Duodenal mucosa (tissue), 2 donors: ENCODE results near the gene BCOR.
A peak's percentile ranks its signal among the peaks of the same experiment; 100 is the strongest.

Experiments
- H3K27ac ChIP-seq: one replicate; pipeline ENCODE4 v1.7.0; 2013; ENCODE audit warnings: low read depth, low read length
- H3K27me3 ChIP-seq, 2 donors: one replicate each; pipeline ENCODE4 v1.7.0; 2013; ENCODE audit warnings: low read length in 2 of 2, control low read depth in 1 of 2; ENCODE audit not compliant: insufficient read depth in 2 of 2, control insufficient read depth in 1 of 2
- H3K36me3 ChIP-seq, 2 donors: one replicate each; pipeline ENCODE4 v1.7.0; 2013; ENCODE audit warnings: low read length in 2 of 2, control low read depth in 1 of 2; ENCODE audit not compliant: insufficient read depth in 2 of 2, control insufficient read depth in 1 of 2
- H3K4me1 ChIP-seq, 2 donors: one replicate each; pipeline ENCODE4 v1.7.0; 2013; ENCODE audit warnings: low read length in 2 of 2, control low read depth in 1 of 2; ENCODE audit not compliant: insufficient read depth in 2 of 2, control insufficient read depth in 1 of 2
- H3K4me3 ChIP-seq, 2 donors: one replicate each; pipeline ENCODE4 v1.7.0; 2013; ENCODE audit warnings: low read length in 2 of 2, low read depth in 1 of 2
- H3K9ac ChIP-seq, 2 donors: one replicate each; pipeline ENCODE4 v1.7.0; 2013; ENCODE audit warnings: low read length in 2 of 2, low read depth in 1 of 2
- H3K9me3 ChIP-seq, 2 donors: one replicate each; pipeline ENCODE4 v1.7.0; 2013; ENCODE audit warnings: low read length in 2 of 2, control low read depth in 1 of 2; ENCODE audit not compliant: control insufficient read depth in 1 of 2

Gene BCOR

DNA sequence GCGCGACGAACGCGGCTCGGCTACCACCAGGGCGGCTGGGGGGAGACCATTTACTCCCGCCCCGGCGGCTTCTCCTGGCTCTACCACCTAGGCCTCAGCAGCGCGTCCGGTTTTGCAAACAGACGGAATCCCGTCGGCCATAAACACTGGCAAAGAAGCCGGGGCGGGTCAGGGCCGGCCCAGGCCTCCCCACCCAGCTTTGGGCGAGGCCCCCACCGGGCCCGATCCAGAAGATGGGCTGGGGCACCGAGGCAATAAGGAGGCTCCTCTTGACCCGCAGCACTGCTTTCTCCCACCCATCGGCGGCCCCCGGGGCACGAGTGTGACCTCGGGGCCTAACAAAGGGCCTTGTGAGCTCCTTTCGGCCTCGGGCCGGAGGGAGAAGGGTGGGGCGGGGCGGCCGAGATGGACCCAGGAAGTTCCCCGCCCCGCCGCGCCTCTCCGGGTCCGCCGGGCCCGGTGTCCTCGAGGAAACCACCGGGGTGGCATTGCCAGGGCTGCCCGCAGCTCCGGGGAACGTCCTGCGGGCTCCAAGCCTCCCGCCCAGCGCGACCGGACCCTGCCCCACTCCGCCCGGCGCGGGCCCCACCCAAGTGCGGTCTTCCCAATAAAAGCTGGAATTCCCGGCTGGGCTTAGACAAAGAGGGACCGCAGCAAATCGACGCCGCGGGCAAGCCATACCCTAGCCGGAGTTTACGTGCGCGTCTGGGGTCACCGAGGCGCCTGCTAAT, 5.9 kb downstream of the BCOR start:
- Histone ChIP-seq H3K9me3 (no peaks in the 10 kb centered on the region), H3K9ac (no peak overlapping the region), H3K4me3 (no peak overlapping the region), H3K27ac (no peak overlapping the region), H3K27me3 (no peaks in the 10 kb centered on the region), H3K4me1 (peaks cover 42 to 50% of the 10 kb centered on the region in 2 donors), H3K36me3 (no peaks in the 10 kb centered on the region)

DNA sequence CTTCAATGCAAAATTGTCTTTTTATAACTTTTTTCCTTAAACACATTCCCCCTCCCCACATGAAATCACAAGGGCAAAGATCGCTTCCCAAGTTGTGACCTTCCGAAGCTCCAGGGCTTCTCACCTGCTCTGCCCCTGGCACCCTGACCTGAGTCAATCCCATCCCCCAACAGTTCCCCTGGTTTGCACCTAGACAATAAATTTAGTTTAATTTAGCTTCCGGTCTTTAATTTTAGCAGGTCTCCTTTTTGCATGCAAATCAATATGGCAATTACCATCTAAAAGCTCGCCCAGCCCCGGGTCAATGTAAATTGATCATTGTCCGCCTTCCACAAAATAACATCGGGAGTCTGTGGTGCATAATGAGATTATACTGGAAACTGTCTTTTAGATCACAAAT, 6.8 kb downstream of the BCOR start:
- Histone ChIP-seq H3K9me3 (no peaks in the 10 kb centered on the region), H3K36me3 (no peaks in the 10 kb centered on the region), H3K9ac (no peak overlapping the region), H3K4me3 (peak overlapping the region; percentile 15 to 32), H3K4me1 (peaks cover 42 to 55% of the 10 kb centered on the region in 2 donors), H3K27me3 (no peaks in the 10 kb centered on the region), H3K27ac (no peak overlapping the region)

- Histone ChIP-seq H3K27me3 (no peaks in the 10 kb centered on the region), H3K4me3 (peak overlapping the region; percentile 15 to 48), H3K9ac (no peak overlapping the region), H3K9me3 (no peaks in the 10 kb centered on the region), H3K4me1 (peaks cover 47 to 61% of the 10 kb centered on the region in 2 donors), H3K27ac (no peak overlapping the region), H3K36me3 (no peaks in the 10 kb centered on the region)
Observed at GRCh38 chrX:40090050-40090804, 7.5 kb downstream of the BCOR start.

DNA sequence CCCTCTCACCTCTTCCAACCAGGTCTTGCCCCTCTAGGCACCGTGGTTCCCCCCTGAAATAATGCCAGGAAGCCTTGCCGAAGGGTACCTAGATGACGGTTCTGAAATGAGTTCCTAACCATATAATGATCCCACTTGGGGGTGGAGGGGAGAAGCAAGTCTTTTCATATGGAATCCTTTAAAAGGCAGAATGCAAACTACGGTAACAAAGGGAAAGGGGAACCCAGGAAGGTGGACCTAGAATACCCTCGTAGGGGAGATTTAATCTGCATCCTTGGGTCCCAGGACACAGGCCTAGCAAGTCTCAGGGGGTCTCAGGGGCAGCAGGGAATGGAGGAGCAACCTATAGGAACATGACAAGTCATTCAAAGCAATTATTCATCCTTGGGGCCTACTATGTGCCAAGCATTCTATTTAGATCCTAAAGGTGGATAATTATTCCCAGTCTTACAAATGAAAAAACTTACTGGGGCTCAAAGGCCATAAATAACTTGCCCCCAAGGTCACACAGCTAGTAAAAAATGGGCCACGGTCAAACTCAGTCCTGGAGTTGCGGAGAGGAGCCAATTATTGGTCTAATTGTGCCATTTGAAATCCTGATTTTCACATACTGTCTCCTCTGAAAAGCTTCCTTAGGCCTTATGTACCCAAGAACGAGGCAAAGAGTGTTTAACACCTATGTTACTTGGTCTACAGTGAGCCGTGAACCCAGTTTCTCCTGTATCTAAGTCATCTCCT, 8.8 kb downstream of the BCOR start:
- Histone ChIP-seq H3K4me1 (peaks cover 51 to 71% of the 10 kb centered on the region in 2 donors), H3K27ac (no peak overlapping the region)

DNA sequence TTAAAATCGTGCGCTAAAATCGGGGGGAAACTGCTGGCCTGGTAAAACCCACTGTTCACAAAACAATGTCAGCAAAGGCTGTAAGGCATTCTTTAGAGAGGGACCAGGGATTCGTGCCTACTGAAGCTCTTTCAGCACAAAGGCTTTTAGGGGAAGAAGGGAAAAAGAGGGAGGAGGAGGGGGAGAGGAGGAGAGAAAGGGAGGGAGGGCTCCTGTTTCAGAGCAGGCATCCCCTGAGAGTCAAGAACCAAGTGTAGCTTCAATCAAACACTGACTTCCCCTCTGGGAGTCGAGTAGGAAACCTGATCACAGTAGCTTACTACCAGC, 9.5 kb downstream of the BCOR start:
- Histone ChIP-seq H3K27ac (no peak overlapping the region), H3K9ac (no peak overlapping the region), H3K4me1 (peaks cover 48 to 65% of the 10 kb centered on the region in 2 donors)

More for the DNA sequence above, 8.8 kb downstream of the BCOR start:
- Histone ChIP-seq H3K9ac (no peak overlapping the region), H3K9me3 (no peaks in the 10 kb centered on the region), H3K36me3 (no peaks in the 10 kb centered on the region), H3K4me3 (no peak overlapping the region), H3K27me3 (no peaks in the 10 kb centered on the region)

DNA sequence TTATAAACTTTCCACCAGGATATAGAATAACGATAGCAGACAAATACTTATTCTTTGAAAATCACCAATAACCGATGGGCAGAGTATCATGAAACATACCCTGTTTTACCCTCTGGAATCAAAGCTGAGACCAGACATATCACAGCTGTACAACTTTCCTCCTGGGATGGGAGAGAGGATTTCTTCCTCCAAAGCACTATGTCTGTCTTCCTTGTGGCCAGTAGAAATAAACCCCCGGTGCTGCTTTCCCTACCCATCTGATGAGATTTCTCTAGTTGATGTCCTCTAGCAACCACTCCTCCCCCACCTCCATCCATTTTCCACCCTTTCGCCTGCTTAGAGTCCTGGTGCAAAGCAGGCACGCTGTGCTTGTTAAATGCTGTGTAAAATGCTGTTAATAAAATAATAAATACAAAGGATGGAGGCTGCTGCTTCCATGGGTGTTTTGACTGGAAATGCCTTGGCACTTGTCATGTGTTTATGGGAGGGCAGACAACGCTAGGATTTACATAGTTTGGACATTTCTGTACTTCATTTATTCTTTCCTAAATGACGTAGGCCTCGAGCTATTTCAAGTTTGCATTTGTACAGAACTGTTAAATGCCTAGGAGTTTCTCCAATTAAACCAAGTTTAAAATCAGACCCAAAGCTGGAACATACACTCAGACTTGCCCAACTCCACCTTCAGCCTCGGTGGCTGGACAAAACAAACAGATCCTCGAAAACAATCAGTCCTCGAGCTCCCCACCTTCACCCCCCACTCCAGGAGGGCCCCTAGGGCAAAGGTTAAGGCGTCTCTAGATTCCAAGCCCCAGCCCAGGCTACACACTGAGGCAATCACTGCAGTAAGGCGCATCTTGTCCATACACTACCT, 10.1 kb downstream of the BCOR start:
- Histone ChIP-seq H3K9me3 (no peaks in the 10 kb centered on the region), H3K27ac (no peak overlapping the region), H3K9ac (no peak overlapping the region), H3K4me1 (peaks cover 42 to 63% of the 10 kb centered on the region in 2 donors), H3K36me3 (no peaks in the 10 kb centered on the region), H3K27me3 (no peaks in the 10 kb centered on the region), H3K4me3 (no peak overlapping the region)

More for the DNA sequence above, 9.5 kb downstream of the BCOR start:
- Histone ChIP-seq H3K9me3 (no peaks in the 10 kb centered on the region), H3K27me3 (no peaks in the 10 kb centered on the region), H3K36me3 (no peaks in the 10 kb centered on the region), H3K4me3 (no peak overlapping the region)

DNA sequence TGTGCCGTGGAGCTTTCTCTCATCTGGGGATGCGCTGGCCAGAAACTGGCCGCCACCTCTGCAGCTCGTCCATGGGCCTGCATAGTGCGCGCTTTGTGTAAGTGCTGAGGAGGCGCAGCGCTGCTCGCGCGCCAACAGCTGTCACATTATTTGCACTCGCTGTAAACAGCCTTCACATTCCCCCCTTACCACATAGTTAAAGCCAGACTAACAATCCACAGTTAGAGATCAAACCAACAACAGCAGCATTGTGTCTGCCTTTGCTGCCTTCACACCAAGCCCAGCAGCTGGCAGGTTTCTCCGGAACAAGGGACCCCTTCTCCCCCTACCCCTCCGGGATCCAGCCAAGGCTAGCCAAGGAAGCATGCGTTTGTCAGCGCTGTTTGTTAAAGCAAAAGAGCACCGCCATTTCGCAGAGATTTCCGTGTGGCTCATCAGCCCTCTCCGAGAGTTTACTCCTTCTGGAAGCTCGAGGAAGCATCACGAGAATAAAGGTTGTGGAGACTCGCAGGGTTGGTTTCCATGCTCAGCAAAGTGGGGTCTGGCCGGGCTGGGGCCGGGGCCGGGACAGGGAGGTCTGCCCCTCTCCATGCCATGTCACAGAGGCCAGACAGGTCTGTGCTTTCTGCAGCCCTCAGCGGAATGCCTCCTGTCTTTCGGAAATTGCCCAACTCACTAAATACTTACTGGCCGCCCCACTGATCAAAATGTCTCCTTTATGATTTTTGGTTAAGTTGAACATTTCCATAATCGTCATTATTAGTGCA, 11.0 kb downstream of the BCOR start:
- Histone ChIP-seq H3K36me3 (no peaks in the 10 kb centered on the region), H3K9me3 (no peaks in the 10 kb centered on the region), H3K4me3 (no peak overlapping the region), H3K4me1 (peaks cover 47 to 59% of the 10 kb centered on the region in 2 donors), H3K27ac (no peak overlapping the region), H3K9ac (no peak overlapping the region), H3K27me3 (no peaks in the 10 kb centered on the region)

GRCh38 chrX:40085714-40086113, 12.0 kb downstream of the BCOR start:
- Histone ChIP-seq H3K9me3 (no peaks in the 10 kb centered on the region), H3K4me1 (peaks cover 42 to 51% of the 10 kb centered on the region in 2 donors), H3K27me3 (no peaks in the 10 kb centered on the region), H3K27ac (no peak overlapping the region), H3K4me3 (no peak overlapping the region), H3K36me3 (no peaks in the 10 kb centered on the region), H3K9ac (no peak overlapping the region)

DNA sequence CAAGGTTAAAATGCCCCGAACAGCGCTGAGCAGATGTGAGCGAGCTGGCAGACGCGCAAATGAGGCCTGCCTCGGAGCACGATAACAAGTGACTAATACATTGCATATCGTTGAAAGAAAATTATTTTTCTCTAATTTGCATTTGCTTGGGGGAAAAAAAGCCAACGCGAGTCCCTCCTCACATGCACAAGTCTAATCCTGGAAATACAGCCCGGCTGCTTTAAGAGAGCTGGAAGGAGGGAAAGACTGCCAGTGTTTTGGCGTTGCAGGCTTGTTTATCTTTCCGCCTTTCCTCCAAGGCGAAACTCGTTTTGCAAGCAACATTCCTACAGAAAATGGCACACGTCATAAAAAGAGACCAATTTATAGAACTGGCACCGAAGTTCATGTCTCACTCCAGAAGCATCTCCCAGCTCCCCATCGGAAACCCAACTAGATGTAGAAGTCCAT, 12.6 kb downstream of the BCOR start:
- H3K9me3 ChIP-seq = no peaks in the 10 kb centered on the region
- H3K4me3 ChIP-seq = peak overlapping the region in 1 of 2 donors; percentile 49
- H3K9ac ChIP-seq = no peak overlapping the region
- H3K36me3 ChIP-seq = no peaks in the 10 kb centered on the region
- no peaks in the 10 kb centered on the region for H3K27me3 ChIP-seq
- H3K27ac ChIP-seq = no peak overlapping the region
- peaks cover 41 to 49% of the 10 kb centered on the region in 2 donors for H3K4me1 ChIP-seq
